Measurements from ENCODE around the gene TOR3A.
A peak's percentile ranks its signal among the peaks of the same experiment; 100 is the strongest.
"Not testable (repeated sequence)": the region's sequence is repeated elsewhere in the genome, so short reads cannot be mapped to it uniquely, and the experiment has no call there.

TOR3A gene

GRCh38 chr1:179108644-179109043 is 26.8 kb downstream of the TOR3A start:
- Mint-ChIP-seq H3K27me3 (no peaks in the 10 kb centered on the region), H3K36me3 (ENCODE audit: low read depth) (peaks cover 53% of the 10 kb centered on the region), H3K4me3 (no peak overlapping the region), H3K27ac (no peak overlapping the region), H3K9me3 (no peaks in the 10 kb centered on the region), H3K4me1 (ENCODE audit: low read depth) (no peaks in the 10 kb centered on the region)
- no peak for DNase-seq

- H3K4me1 Mint-ChIP-seq (ENCODE audit: low read depth) = no peaks in the 10 kb centered on the region
- no peaks in the 10 kb centered on the region for H3K9me3 Mint-ChIP-seq
- no peaks in the 10 kb centered on the region for H3K27me3 Mint-ChIP-seq
- no peak overlapping the region for H3K27ac Mint-ChIP-seq
- peaks cover 64% of the 10 kb centered on the region for H3K36me3 Mint-ChIP-seq (ENCODE audit: low read depth)
- no peak overlapping the region for H3K4me3 Mint-ChIP-seq
- no peak for DNase-seq
Measured at GRCh38 chr1:179115181-179115580, 33.3 kb downstream of the TOR3A start.

- Mint-ChIP-seq H3K36me3 (ENCODE audit: low read depth) (peaks cover 55% of the 10 kb centered on the region), H3K27ac (no peak overlapping the region), H3K4me3 (no peak overlapping the region), H3K27me3 (no peaks in the 10 kb centered on the region), H3K4me1 (ENCODE audit: low read depth) (peaks cover 8% of the 10 kb centered on the region), H3K9me3 (no peaks in the 10 kb centered on the region)
- no peak for DNase-seq
Measured at GRCh38 chr1:179119513-179119912, 37.6 kb downstream of the TOR3A start.

- H3K27ac Mint-ChIP-seq = no peak overlapping the region
- no peak for DNase-seq
- peaks cover 8% of the 10 kb centered on the region for H3K4me1 Mint-ChIP-seq (ENCODE audit: low read depth)
- peaks cover 56% of the 10 kb centered on the region for H3K36me3 Mint-ChIP-seq (ENCODE audit: low read depth)
- no peaks in the 10 kb centered on the region for H3K9me3 Mint-ChIP-seq
- no peaks in the 10 kb centered on the region for H3K27me3 Mint-ChIP-seq
- no peak overlapping the region for H3K4me3 Mint-ChIP-seq
Measured at GRCh38 chr1:179120736-179121135, 38.9 kb downstream of the TOR3A start.

- Mint-ChIP-seq H3K27ac (no peak overlapping the region), H3K9me3 (no peaks in the 10 kb centered on the region), H3K27me3 (no peaks in the 10 kb centered on the region), H3K36me3 (ENCODE audit: low read depth) (peaks cover 55% of the 10 kb centered on the region), H3K4me1 (ENCODE audit: low read depth) (peaks cover 8% of the 10 kb centered on the region), H3K4me3 (no peak overlapping the region)
- no peak for DNase-seq
Measured at GRCh38 chr1:179121159-179121938, 39.5 kb downstream of the TOR3A start.

GRCh38 chr1:179124873-179125272 is 43.0 kb downstream of the TOR3A start:
- no peaks in the 10 kb centered on the region for H3K9me3 Mint-ChIP-seq
- H3K36me3 Mint-ChIP-seq (ENCODE audit: low read depth) = peaks cover 35% of the 10 kb centered on the region
- no peak overlapping the region for H3K4me3 Mint-ChIP-seq
- no peak overlapping the region for H3K27ac Mint-ChIP-seq
- no peak for DNase-seq
- peaks cover 34% of the 10 kb centered on the region for H3K4me1 Mint-ChIP-seq (ENCODE audit: low read depth)
- H3K27me3 Mint-ChIP-seq = no peaks in the 10 kb centered on the region

- no peak for DNase-seq
- Mint-ChIP-seq H3K27me3 (no peaks in the 10 kb centered on the region), H3K9me3 (no peaks in the 10 kb centered on the region), H3K36me3 (ENCODE audit: low read depth) (peaks cover 32% of the 10 kb centered on the region), H3K27ac (no peak overlapping the region), H3K4me1 (ENCODE audit: low read depth) (peaks cover 39% of the 10 kb centered on the region), H3K4me3 (no peak overlapping the region)
Measured at GRCh38 chr1:179126338-179127060, 44.6 kb downstream of the TOR3A start.

- Mint-ChIP-seq H3K4me3 (no peak overlapping the region), H3K27ac (peak overlapping the region; percentile 22), H3K4me1 (ENCODE audit: low read depth) (peaks cover 38% of the 10 kb centered on the region), H3K9me3 (no peaks in the 10 kb centered on the region), H3K36me3 (ENCODE audit: low read depth) (peaks cover 30% of the 10 kb centered on the region), H3K27me3 (no peaks in the 10 kb centered on the region)
- DNase-seq = no peak
Measured at GRCh38 chr1:179127163-179127895, 45.5 kb downstream of the TOR3A start.

GRCh38 chr1:179128520-179128919 is 46.6 kb downstream of the TOR3A start:
- H3K27ac Mint-ChIP-seq = peak overlapping the region; percentile 87

GRCh38 chr1:179129702-179130473 is 48.0 kb downstream of the TOR3A start:
- Mint-ChIP-seq H3K4me1 (ENCODE audit: low read depth) (peaks cover 38% of the 10 kb centered on the region), H3K27ac (peak overlapping the region; percentile 94), H3K4me3 (peak overlapping the region; percentile 67), H3K36me3 (ENCODE audit: low read depth) (peaks cover 22% of the 10 kb centered on the region), H3K9me3 (no peaks in the 10 kb centered on the region), H3K27me3 (no peaks in the 10 kb centered on the region)
- peak; percentile 70 for DNase-seq

More at GRCh38 chr1:179128520-179128919, 46.6 kb downstream of the TOR3A start:
- no peak overlapping the region for H3K4me3 Mint-ChIP-seq
- H3K36me3 Mint-ChIP-seq (ENCODE audit: low read depth) = peaks cover 27% of the 10 kb centered on the region
- H3K27me3 Mint-ChIP-seq = no peaks in the 10 kb centered on the region
- no peaks in the 10 kb centered on the region for H3K9me3 Mint-ChIP-seq
- DNase-seq = no peak
- peaks cover 38% of the 10 kb centered on the region for H3K4me1 Mint-ChIP-seq (ENCODE audit: low read depth)

- H3K9me3 Mint-ChIP-seq; H3K27me3 Mint-ChIP-seq; H3K36me3 Mint-ChIP-seq (ENCODE audit: low read depth); H3K4me3 Mint-ChIP-seq; H3K27ac Mint-ChIP-seq; DNase-seq: not testable (repeated sequence)
- peaks cover 18% of the 10 kb centered on the region for H3K4me1 Mint-ChIP-seq (ENCODE audit: low read depth)
Measured at GRCh38 chr1:179135168-179135567, 53.3 kb downstream of the TOR3A start.

GRCh38 chr1:179135707-179136106 is 53.8 kb downstream of the TOR3A start:
- peaks cover 17% of the 10 kb centered on the region for H3K4me1 Mint-ChIP-seq (ENCODE audit: low read depth)
- H3K9me3 Mint-ChIP-seq; H3K36me3 Mint-ChIP-seq (ENCODE audit: low read depth); H3K27ac Mint-ChIP-seq; DNase-seq; H3K27me3 Mint-ChIP-seq; H3K4me3 Mint-ChIP-seq: not testable (repeated sequence)

GRCh38 chr1:179137617-179138255 is 55.9 kb downstream of the TOR3A start:
- H3K4me1 Mint-ChIP-seq (ENCODE audit: low read depth) = peaks cover 29% of the 10 kb centered on the region
- H3K9me3 Mint-ChIP-seq = no peaks in the 10 kb centered on the region
- H3K27ac Mint-ChIP-seq = no peak overlapping the region
- H3K36me3 Mint-ChIP-seq (ENCODE audit: low read depth) = no peaks in the 10 kb centered on the region
- no peak overlapping the region for H3K4me3 Mint-ChIP-seq
- no peaks in the 10 kb centered on the region for H3K27me3 Mint-ChIP-seq
- no peak for DNase-seq

- H3K36me3 Mint-ChIP-seq (ENCODE audit: low read depth); H3K4me3 Mint-ChIP-seq; DNase-seq; H3K9me3 Mint-ChIP-seq; H3K27ac Mint-ChIP-seq; H3K27me3 Mint-ChIP-seq: not testable (repeated sequence)
- peaks cover 35% of the 10 kb centered on the region for H3K4me1 Mint-ChIP-seq (ENCODE audit: low read depth)
Measured at GRCh38 chr1:179138755-179139154, 56.9 kb downstream of the TOR3A start.

All from activated T-cell treated with anti-CD3 and anti-CD28 coated beads, Interleukin-2, amount 50 U/mL, for 24 hours (primary cell).